ENCODE data around the gene SRP14.
"Not testable (repeated sequence)": the region's sequence is repeated elsewhere in the genome, so short reads cannot be mapped to it uniquely, and the experiment has no call there.

The SRP14 gene

GRCh38 chr15:40080847-40081246 lies 41.9 kb upstream of the SRP14 start:
- Histone ChIP-seq H3K27me3 (no peaks in the 10 kb centered on the region), H4K20me1 (no peaks in the 10 kb centered on the region), H3K27ac (peak overlapping the region in 9 of 11 experiments; percentile 60 to 97 (median 76); a peak in 18 of 22 replicates), H3K4me2 (peak overlapping the region; percentile 78 to 98 (median 88)), H3K4me1 (peaks cover 41 to 68% (median 56%) of the 10 kb centered on the region in 10 experiments), H3K36me3 (no peaks in the 10 kb centered on the region), H3K4me3 (peak overlapping the region in 7 of 10 experiments; percentile 14 to 56 (median 42); a peak in 12 of 20 replicates), H3K9me3 (replicated peaks in 1 of 11) (no peaks in the 10 kb centered on the region; a peak in 1 of 22 replicates), H3K9ac (peak overlapping the region in 8 of 11 experiments; percentile 44 to 91 (median 68); a peak in 14 of 22 replicates)
- no peak for TF ChIP-seq Cebpa-rat (IDR thresholded peaks at IDR 0.05)

GRCh38 chr15:40080104-40080503 lies 41.1 kb upstream of the SRP14 start:
- Histone ChIP-seq H3K9me3 (replicated peaks in 1 of 11) (no peaks in the 10 kb centered on the region; a peak in 1 of 22 replicates), H3K27me3 (no peaks in the 10 kb centered on the region), H4K20me1 (no peaks in the 10 kb centered on the region), H3K9ac (peak overlapping the region in 1 of 11 experiments; percentile 91; a peak in 1 of 22 replicates), H3K27ac (peak overlapping the region in 1 of 11 experiments; percentile 97; a peak in 1 of 22 replicates), H3K4me2 (peak overlapping the region in 10 of 11 experiments; percentile 78 to 98 (median 89); a peak in 19 of 22 replicates), H3K4me1 (peaks cover 41 to 69% (median 58%) of the 10 kb centered on the region in 10 experiments), H3K4me3 (peak overlapping the region in 1 of 10 experiments; percentile 48; a peak in 1 of 20 replicates), H3K36me3 (no peaks in the 10 kb centered on the region)
- TF ChIP-seq Cebpa-rat (IDR thresholded peaks at IDR 0.05): no peak

GRCh38 chr15:40079456-40079855 lies 40.5 kb upstream of the SRP14 start:
- no peaks in the 10 kb centered on the region for H4K20me1 ChIP-seq
- H3K4me1 ChIP-seq: peaks cover 40 to 68% (median 55%) of the 10 kb centered on the region in 10 experiments
- no peak overlapping the region for H3K4me3 ChIP-seq
- no peak for TF ChIP-seq Cebpa-rat (IDR thresholded peaks at IDR 0.05)
- H3K9me3 ChIP-seq (replicated peaks in 1 of 11): peaks cover 0 to 3% (median 0%) of the 10 kb centered on the region in 11 experiments; a peak in 1 of 22 replicates
- H3K4me2 ChIP-seq: peak overlapping the region in 1 of 11 experiments; percentile 98; a peak in 1 of 22 replicates
- H3K27ac ChIP-seq: no peak overlapping the region
- H3K36me3 ChIP-seq: no peaks in the 10 kb centered on the region
- no peak overlapping the region for H3K9ac ChIP-seq
- no peaks in the 10 kb centered on the region for H3K27me3 ChIP-seq

- Histone ChIP-seq H3K4me3 (no peak overlapping the region), H3K4me2 (peak overlapping the region in 9 of 11 experiments; percentile 15 to 74 (median 64); a peak in 15 of 22 replicates), H3K9me3 (replicated peaks in 1 of 11) (peaks cover 0 to 15% (median 0%) of the 10 kb centered on the region in 11 experiments; a peak in 2 of 22 replicates), H3K27me3 (peaks cover 0 to 7% (median 0%) of the 10 kb centered on the region in 11 experiments; a peak in 1 of 22 replicates), H3K27ac (peak overlapping the region in 10 of 11 experiments; percentile 3 to 57 (median 26); a peak in 12 of 22 replicates), H4K20me1 (no peaks in the 10 kb centered on the region), H3K36me3 (no peaks in the 10 kb centered on the region), H3K4me1 (peaks cover 35 to 56% (median 48%) of the 10 kb centered on the region in 10 experiments), H3K9ac (no peak overlapping the region)
- TF ChIP-seq Cebpa-rat (IDR thresholded peaks at IDR 0.05): no peak
Measured at GRCh38 chr15:40075298-40076044, 36.5 kb upstream of the SRP14 start.

- H3K4me3 ChIP-seq, H3K9ac ChIP-seq, H3K27me3 ChIP-seq, H3K36me3 ChIP-seq, H4K20me1 ChIP-seq: not testable (repeated sequence)
- H3K4me1 ChIP-seq: peaks cover 40 to 58% (median 52%) of the 10 kb centered on the region in 10 experiments
- peak overlapping the region in 3 of 11 experiments; percentile 17 to 57 (median 34); a peak in 1 of 22 replicates for H3K27ac ChIP-seq
- H3K4me2 ChIP-seq: peak overlapping the region in 5 of 11 experiments; percentile 64 to 74 (median 72); a peak in 8 of 22 replicates
- peaks cover 0 to 15% (median 0%) of the 10 kb centered on the region in 11 experiments; a peak in 2 of 22 replicates for H3K9me3 ChIP-seq (replicated peaks in 1 of 11)
Measured at GRCh38 chr15:40074656-40075055, 35.7 kb upstream of the SRP14 start.

- H3K4me2 ChIP-seq: peak overlapping the region in 9 of 11 experiments; percentile 75 to 92 (median 82); a peak in 18 of 22 replicates
- peaks cover 0 to 15% (median 0%) of the 10 kb centered on the region in 11 experiments; a peak in 2 of 22 replicates for H3K9me3 ChIP-seq (replicated peaks in 1 of 11)
- H3K27me3 ChIP-seq, H3K27ac ChIP-seq, H3K36me3 ChIP-seq, H3K9ac ChIP-seq, H3K4me3 ChIP-seq, H4K20me1 ChIP-seq: not testable (repeated sequence)
- peaks cover 47 to 66% (median 58%) of the 10 kb centered on the region in 10 experiments for H3K4me1 ChIP-seq
- TF ChIP-seq Cebpa-rat (IDR thresholded peaks at IDR 0.05): peak in 2 of 11 experiments; percentile 54; a peak in 1 of 22 replicates
Measured at GRCh38 chr15:40073716-40074490, 34.9 kb upstream of the SRP14 start.

- no peak for TF ChIP-seq Cebpa-rat (IDR thresholded peaks at IDR 0.05)
- H3K4me2 ChIP-seq: peak overlapping the region; percentile 53 to 92 (median 81)
- peak overlapping the region in 10 of 11 experiments; percentile 3 to 61 (median 35); a peak in 18 of 22 replicates for H3K27ac ChIP-seq
Measured at GRCh38 chr15:40072216-40072990, 33.4 kb upstream of the SRP14 start.

More at GRCh38 chr15:40072216-40072990, 33.4 kb upstream of the SRP14 start:
- Histone ChIP-seq H3K36me3 (no peaks in the 10 kb centered on the region), H3K9ac (peak overlapping the region in 10 of 11 experiments; percentile 1 to 53 (median 29); a peak in 12 of 22 replicates), H3K4me3 (peak overlapping the region in 1 of 10 experiments; percentile 15; a peak in 2 of 20 replicates), H3K4me1 (peaks cover 62 to 81% (median 72%) of the 10 kb centered on the region in 10 experiments), H3K9me3 (replicated peaks in 1 of 11) (peaks cover 0 to 15% (median 0%) of the 10 kb centered on the region in 11 experiments; a peak in 2 of 22 replicates), H4K20me1 (no peaks in the 10 kb centered on the region), H3K27me3 (peaks cover 0 to 7% (median 0%) of the 10 kb centered on the region in 11 experiments; a peak in 1 of 22 replicates)
